Peyer's patch (tissue), 4 donors: ENCODE measurements around the gene DIPK1C.

ENCODE experiments used
- POLR2A ChIP-seq, 2 donors: fragments of 450-650 bp; IDR thresholded peaks; one replicate each; pipeline ENCODE4 v1.5.1; 2017; ENCODE audit warnings: antibody characterized with exemption in 2 of 2, mild to moderate bottlenecking in 2 of 2, moderate library complexity in 2 of 2
- TF ChIP-seq, protein P1 (sequence below), 6 experiments: fragments of 450-650 bp in 4 of 6; fragments of 200-600 bp in 2 of 6; sonication (generic) in 1 of 6; IDR thresholded peaks; one replicate each; pipeline ENCODE4 v1.5.1; 2017 to 2019; ENCODE audit warnings: antibody characterized with exemption in 6 of 6, mild to moderate bottlenecking in 3 of 6, moderate library complexity in 1 of 6

DNA sequence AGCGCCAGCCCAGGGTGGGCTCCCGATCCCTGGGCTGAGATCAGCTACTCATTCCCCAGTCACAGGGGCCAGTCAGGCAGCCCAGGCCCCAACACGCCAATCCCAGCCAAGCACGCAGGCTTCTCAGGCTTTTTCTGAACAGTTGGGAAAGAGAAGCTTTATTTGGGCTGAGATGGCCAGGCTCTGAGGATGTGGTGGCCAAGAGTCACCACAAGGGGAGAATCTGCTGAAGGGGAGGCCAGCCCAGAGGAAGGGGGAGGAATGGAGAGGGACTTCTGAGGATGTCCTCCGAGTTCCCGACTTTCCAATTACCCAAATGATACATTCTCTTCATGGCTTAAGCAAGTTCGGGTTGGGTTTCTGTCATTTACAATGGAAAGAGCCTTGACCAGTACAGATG is 2.8 kb upstream of the DIPK1C start:
- TF ChIP-seq, protein P1, sequence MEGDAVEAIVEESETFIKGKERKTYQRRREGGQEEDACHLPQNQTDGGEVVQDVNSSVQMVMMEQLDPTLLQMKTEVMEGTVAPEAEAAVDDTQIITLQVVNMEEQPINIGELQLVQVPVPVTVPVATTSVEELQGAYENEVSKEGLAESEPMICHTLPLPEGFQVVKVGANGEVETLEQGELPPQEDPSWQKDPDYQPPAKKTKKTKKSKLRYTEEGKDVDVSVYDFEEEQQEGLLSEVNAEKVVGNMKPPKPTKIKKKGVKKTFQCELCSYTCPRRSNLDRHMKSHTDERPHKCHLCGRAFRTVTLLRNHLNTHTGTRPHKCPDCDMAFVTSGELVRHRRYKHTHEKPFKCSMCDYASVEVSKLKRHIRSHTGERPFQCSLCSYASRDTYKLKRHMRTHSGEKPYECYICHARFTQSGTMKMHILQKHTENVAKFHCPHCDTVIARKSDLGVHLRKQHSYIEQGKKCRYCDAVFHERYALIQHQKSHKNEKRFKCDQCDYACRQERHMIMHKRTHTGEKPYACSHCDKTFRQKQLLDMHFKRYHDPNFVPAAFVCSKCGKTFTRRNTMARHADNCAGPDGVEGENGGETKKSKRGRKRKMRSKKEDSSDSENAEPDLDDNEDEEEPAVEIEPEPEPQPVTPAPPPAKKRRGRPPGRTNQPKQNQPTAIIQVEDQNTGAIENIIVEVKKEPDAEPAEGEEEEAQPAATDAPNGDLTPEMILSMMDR (IDR thresholded peaks at IDR 0.05): peak in 1 of 6 experiments; percentile 8
- no peak for TF ChIP-seq POLR2A (IDR thresholded peaks at IDR 0.05)
